Fibroblast of villous mesenchyme (primary cell): ENCODE data around the gene SCO1. TPM values are rescaled to one million over a fixed set of nuclear protein-coding genes. Genes with fewer than 3 reads are reported as not detected.

Source experiments
- DNase-seq: peaks from one replicate; pipeline ENCODE4 v3.0.0-alpha.2; 2010; ENCODE audit warnings: low read depth
- H3K4me3 ChIP-seq: 2 replicates; pipeline ENCODE4 v1.5.1; 2011; ENCODE audit warnings: low read depth, mild to moderate bottlenecking, low read length
- total RNA-seq: library from RNA; depleted of rRNA; stranded (reverse); fragments of >200 nt; gene quantifications from 2 replicates; pipeline ENCODE4 v1.2.3, GENCODE V29; 2012
- TF ChIP-seq, protein P1 (sequence below): IDR thresholded peaks from 2 replicates; pipeline ENCODE4 v1.5.1; 2012; ENCODE audit warnings: low read depth, mild to moderate bottlenecking, low read length; ENCODE audit not compliant: insufficient read depth

The SCO1 gene
- total RNA-seq, 1 donor: 17.3 TPM

DNA sequence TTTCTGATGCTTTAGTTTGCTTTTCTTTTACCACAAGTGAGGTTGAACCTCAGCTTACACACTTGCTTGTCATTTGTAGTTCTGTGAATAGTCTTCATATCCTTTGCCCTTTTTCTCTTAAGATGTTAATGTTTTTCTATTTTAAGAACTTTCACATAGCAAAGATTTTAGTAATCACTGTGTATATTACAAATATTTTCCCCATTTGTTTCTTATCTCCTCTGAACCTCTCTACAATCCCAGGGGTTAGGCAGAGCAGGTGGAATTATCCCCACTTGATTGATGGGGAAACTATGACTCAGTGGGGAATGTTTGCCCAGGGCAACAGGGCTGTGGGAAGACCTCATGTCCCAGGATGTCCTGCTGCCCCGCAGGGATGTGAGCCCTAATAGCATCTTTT is 28.6 kb downstream of the SCO1 start:
- peak; percentile 16 for DNase-seq
- no peak overlapping the region for H3K4me3 ChIP-seq
- TF ChIP-seq, protein P1, sequence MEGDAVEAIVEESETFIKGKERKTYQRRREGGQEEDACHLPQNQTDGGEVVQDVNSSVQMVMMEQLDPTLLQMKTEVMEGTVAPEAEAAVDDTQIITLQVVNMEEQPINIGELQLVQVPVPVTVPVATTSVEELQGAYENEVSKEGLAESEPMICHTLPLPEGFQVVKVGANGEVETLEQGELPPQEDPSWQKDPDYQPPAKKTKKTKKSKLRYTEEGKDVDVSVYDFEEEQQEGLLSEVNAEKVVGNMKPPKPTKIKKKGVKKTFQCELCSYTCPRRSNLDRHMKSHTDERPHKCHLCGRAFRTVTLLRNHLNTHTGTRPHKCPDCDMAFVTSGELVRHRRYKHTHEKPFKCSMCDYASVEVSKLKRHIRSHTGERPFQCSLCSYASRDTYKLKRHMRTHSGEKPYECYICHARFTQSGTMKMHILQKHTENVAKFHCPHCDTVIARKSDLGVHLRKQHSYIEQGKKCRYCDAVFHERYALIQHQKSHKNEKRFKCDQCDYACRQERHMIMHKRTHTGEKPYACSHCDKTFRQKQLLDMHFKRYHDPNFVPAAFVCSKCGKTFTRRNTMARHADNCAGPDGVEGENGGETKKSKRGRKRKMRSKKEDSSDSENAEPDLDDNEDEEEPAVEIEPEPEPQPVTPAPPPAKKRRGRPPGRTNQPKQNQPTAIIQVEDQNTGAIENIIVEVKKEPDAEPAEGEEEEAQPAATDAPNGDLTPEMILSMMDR: no peak

DNA sequence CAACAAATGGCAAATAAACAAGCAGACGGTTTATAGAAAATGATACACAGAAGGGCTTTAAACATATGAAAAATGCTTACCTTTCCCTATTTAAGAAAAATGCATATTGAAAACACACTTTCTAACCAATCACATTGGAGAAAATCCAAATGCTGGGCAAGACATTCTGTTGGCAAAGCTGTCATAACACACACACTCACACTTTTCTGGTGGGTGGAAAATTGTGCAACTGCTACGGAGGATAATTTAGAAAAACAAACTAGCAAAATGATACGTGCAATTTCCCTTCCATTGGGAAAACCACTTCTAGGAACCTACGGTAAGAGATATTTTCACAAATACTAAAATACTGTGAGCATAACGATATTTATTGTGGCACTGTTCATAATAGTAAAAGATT is 30.4 kb downstream of the SCO1 start:
- DNase-seq: no peak
- no peak overlapping the region for H3K4me3 ChIP-seq
- TF ChIP-seq, protein P1: no peak

DNA sequence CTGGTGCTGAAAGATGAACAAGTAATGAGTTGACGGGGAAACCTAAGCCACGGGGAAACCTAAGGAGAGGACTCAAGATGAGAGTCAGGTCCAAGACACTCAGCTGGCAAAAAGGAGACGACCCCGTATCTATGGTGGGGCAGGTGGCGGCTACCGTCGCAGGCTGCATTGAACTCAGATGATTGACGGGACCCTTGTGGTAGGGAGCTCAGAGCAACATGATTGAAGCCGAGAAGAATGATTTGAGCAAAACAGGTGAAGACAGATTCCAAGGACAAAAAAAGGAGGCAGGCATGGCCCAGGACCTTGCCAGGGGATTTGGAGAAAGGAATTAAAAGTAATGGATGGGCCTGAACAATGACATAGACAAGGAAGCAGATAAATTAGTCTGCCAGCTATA is 32.8 kb downstream of the SCO1 start:
- no peak overlapping the region for H3K4me3 ChIP-seq
- no peak for DNase-seq
- TF ChIP-seq, protein P1: no peak

DNA sequence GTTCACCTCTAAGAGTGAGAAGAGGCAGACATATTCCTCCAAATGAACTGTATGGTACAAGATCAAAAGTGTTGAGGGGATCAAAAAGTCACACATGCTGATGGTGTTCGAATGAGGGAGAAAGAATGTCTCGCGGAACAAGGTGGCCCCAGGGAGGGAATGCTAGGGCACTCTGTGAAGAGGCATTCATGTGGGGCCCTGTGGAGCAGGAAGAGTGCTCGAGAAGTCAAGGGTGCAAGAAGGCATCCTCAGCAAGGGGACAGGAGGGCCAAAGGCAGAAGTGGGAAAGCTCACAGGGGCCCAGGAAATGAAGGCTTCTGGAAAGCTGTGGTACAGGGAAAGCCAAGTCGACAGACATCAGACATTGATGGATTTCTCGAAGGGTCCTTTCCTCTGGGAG is 34.1 kb downstream of the SCO1 start:
- TF ChIP-seq, protein P1: no peak
- no peak overlapping the region for H3K4me3 ChIP-seq
- no peak for DNase-seq

DNA sequence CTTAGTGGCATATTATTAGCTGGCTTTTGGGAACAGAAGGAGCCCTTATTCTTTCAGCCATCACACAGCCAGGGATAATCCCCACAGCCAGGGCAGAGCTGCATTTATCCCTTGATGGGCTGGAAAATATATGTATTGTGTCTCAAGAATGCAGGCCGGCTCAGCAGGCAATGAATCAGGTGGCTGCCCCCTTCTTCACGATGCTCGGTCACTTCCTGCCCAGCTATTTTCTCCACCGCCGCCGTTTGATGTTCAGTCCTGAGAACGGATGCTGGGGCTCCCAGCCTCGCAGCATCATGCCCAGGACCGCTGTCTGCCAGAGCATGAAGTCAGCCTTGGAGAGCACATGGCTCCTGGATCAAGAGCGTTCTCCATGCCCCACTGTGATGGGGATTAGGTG is 35.9 kb downstream of the SCO1 start:
- no peak overlapping the region for H3K4me3 ChIP-seq
- TF ChIP-seq, protein P1: no peak
- no peak for DNase-seq

DNA sequence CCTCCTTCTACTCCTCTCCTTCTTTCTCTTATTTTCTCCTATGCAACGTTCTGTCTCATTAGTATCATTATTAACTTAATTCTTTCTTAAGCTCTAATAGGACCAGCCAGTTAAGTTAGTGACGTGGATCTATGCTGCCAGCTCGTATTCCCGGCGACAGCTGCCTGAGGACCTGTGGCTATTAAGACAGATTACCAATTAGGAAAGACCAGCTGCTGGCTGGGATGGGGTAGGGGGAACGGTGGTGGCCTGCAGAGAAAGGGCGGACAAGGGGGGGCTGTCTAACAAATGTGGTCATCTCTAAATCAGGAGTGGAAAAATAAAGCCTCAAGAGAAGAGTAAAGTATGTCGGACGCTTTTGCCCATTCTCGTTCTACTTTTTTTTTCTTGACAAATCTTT is 39.5 kb downstream of the SCO1 start:
- TF ChIP-seq, protein P1: no peak
- no peak for DNase-seq
- H3K4me3 ChIP-seq: no peak overlapping the region

DNA sequence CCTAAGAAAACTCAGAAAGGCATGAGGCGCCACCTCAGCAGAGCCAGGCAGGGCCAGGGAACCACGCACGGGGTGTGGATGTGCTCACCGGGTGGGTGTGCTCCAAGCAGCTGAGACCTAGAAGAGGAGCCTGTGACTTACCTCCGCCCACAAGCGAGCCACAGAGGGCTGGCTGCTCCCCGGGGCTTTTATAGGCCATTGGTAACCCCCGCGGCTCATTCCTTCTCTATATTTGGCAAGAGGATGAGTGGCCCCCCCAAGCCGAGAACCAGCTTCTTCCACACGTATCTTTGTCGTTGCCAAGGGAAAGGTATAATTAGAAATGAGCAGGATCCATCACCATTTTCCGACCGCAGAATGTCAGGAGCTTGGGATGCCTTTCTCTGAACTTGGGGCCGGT is 40.2 kb downstream of the SCO1 start, which contains the start of gene MYH3:
TSS of gene MYH3 (minus strand) at position 162 of the 400 bp plus-strand sequence. CDS start 2,245 bp downstream, outside the sequence.
- no peak for DNase-seq
- TF ChIP-seq, protein P1: no peak
- H3K4me3 ChIP-seq: no peak within 1 kb of the TSS
